Ovary (tissue), 3 donors: ENCODE measurements around the gene CDHR1.

Experiments
- POLR2A ChIP-seq: fragments of 450-650 bp; IDR thresholded peaks from one replicate; pipeline ENCODE4 v1.6.1; 2017; ENCODE audit warnings: antibody characterized with exemption, mild to moderate bottlenecking, moderate library complexity
- TF ChIP-seq, protein P1 (sequence below), 3 donors: fragments of 450-650 bp in 2 of 3; fragments of 200-600 bp in 1 of 3; IDR thresholded peaks; one replicate each; pipeline versions ENCODE4 v1.5.1 to v1.8.0; 2016 to 2022; ENCODE audit warnings: antibody characterized with exemption in 3 of 3, mild to moderate bottlenecking in 1 of 3
- donor health status: DM: no; HTN: no; CAD: no.

GRCh38 chr10:84264611-84265141 is 70.3 kb downstream of the CDHR1 start:
- no peak for TF ChIP-seq POLR2A
- TF ChIP-seq, protein P1, sequence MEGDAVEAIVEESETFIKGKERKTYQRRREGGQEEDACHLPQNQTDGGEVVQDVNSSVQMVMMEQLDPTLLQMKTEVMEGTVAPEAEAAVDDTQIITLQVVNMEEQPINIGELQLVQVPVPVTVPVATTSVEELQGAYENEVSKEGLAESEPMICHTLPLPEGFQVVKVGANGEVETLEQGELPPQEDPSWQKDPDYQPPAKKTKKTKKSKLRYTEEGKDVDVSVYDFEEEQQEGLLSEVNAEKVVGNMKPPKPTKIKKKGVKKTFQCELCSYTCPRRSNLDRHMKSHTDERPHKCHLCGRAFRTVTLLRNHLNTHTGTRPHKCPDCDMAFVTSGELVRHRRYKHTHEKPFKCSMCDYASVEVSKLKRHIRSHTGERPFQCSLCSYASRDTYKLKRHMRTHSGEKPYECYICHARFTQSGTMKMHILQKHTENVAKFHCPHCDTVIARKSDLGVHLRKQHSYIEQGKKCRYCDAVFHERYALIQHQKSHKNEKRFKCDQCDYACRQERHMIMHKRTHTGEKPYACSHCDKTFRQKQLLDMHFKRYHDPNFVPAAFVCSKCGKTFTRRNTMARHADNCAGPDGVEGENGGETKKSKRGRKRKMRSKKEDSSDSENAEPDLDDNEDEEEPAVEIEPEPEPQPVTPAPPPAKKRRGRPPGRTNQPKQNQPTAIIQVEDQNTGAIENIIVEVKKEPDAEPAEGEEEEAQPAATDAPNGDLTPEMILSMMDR (IDR thresholded peaks at IDR 0.05) = peak; percentile 58 to 79 (median 65)
